IPS-15b (cell line): ENCODE measurements around the gene CATSPERZ.

ENCODE experiments used
- H3K27me3 ChIP-seq: one replicate; pipeline ENCODE4 v1.6.1; 2013; ENCODE audit warnings: low read length; ENCODE audit not compliant: control insufficient read depth, insufficient read depth
- H3K36me3 ChIP-seq: one replicate; pipeline ENCODE4 v1.6.1; 2013; ENCODE audit warnings: low read length; ENCODE audit not compliant: control insufficient read depth, insufficient read depth
- H3K4me1 ChIP-seq: one replicate; pipeline ENCODE4 v1.6.1; 2013; ENCODE audit warnings: mild to moderate bottlenecking, low read length; ENCODE audit not compliant: control insufficient read depth, insufficient read depth
- H3K4me3 ChIP-seq: one replicate; pipeline ENCODE4 v1.5.1; 2013; ENCODE audit warnings: low read depth, low read length
- H3K9ac ChIP-seq: one replicate; pipeline ENCODE4 v1.6.1; 2013; ENCODE audit warnings: low read depth, mild to moderate bottlenecking, low read length
- H3K9me3 ChIP-seq: one replicate; pipeline ENCODE4 v1.6.1; 2013; ENCODE audit warnings: mild to moderate bottlenecking, low read length; ENCODE audit not compliant: control insufficient read depth, insufficient read depth

CATSPERZ gene

DNA sequence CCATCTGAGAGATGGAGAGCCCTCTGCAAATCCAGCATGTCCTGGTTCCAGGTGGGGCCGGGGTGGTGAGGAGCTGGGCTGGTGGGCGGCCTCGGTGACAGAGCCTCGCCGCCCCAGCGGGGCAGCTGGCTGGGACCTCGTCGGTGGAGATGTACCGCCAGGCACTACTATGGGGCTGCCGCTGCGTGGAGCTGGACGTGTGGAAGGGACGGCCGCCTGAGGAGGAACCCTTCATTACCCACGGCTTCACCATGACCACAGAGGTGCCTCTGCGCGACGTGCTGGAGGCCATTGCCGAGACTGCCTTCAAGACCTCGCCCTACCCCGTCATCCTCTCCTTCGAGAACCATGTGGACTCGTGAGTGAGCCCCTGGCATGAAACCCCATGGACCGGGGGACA, 41.8 kb upstream of the CATSPERZ start:
- H3K4me3 ChIP-seq = no peak overlapping the region
- H3K4me1 ChIP-seq = peaks cover 1% of the 10 kb centered on the region
- no peaks in the 10 kb centered on the region for H3K27me3 ChIP-seq
- no peak overlapping the region for H3K9ac ChIP-seq
- no peaks in the 10 kb centered on the region for H3K9me3 ChIP-seq
- peaks cover 76% of the 10 kb centered on the region for H3K36me3 ChIP-seq

DNA sequence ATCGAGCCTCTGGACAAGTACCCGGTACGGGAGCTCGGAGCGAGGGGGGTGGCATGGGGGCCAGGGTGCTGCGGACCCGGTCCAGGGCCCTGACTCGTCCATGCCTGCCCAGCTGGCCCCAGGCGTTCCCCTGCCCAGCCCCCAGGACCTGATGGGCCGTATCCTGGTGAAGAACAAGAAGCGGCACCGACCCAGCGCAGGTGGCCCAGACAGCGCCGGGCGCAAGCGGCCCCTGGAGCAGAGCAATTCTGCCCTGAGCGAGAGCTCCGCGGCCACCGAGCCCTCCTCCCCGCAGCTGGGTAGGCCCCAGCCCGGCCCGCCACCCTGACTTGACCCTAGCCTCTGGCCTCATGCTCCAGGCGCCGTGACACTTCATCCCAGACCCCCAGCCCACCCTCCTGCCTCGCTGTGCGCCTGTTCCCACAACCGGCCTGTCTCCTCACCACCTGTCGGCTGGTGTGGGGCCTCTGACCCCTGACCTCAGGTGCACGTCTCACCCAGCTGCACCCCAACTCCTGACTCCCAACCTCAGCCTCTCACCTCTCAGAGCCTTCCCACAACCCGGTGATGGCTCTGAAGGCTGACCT, 41.1 kb upstream of the CATSPERZ start:
- H3K36me3 ChIP-seq = peaks cover 82% of the 10 kb centered on the region
- no peak overlapping the region for H3K9ac ChIP-seq
- no peaks in the 10 kb centered on the region for H3K27me3 ChIP-seq
- H3K4me1 ChIP-seq = no peaks in the 10 kb centered on the region
- no peaks in the 10 kb centered on the region for H3K9me3 ChIP-seq
- H3K4me3 ChIP-seq = no peak overlapping the region

DNA sequence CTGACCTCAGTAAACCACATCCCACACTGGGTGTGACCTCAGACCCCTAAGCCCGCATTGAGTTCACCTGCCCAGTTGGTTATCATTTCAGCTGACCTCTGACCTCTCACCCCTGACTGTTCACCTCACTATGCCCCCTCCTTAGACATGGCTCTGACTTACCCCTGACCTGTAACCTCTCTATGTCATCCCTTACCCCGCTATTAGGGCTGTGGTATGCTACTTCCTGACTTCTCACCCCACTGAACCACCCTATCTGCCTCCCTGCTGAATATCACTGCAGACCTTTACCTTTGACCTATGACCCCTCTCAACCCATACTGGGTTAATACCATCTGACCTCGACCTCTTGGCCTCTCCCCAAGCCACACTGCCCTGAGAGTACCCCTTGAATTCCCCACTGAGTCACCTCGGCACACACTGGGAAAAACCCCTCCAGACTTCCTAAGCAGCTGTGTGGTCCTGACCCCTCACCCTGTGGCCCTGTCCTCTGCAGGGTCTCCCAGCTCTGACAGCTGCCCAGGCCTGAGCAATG, 40.6 kb upstream of the CATSPERZ start:
- H3K4me1 ChIP-seq = no peaks in the 10 kb centered on the region
- no peak overlapping the region for H3K4me3 ChIP-seq
- no peaks in the 10 kb centered on the region for H3K9me3 ChIP-seq
- H3K9ac ChIP-seq = no peak overlapping the region
- H3K36me3 ChIP-seq = peaks cover 82% of the 10 kb centered on the region
- H3K27me3 ChIP-seq = no peaks in the 10 kb centered on the region

DNA sequence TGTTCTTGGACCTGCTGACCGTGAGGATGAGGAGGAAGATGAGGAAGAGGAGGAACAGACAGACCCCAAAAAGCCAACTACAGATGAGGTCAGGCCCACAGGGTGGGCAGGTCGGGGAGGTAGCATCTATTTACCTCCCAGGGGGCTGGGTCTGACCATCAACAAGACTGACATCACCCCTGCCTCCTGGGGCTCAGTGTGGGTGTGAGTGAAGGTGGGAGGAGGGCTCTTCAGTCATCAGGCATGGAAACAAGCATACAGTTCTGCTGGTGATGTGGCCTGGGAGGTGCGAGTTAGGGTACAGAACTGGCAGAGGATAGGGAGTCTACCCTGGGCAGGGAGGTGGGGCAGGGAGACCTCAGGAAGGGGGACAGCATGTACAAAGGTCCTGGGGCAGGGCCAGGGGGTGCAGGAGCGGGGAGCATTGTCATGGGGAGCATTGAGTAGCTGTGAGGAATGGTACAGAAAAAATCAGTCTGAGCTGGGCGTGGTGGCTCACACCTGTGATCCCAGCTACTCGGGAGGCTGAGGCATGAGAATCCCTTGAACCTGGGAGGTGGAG, 39.9 kb upstream of the CATSPERZ start:
- no peaks in the 10 kb centered on the region for H3K9me3 ChIP-seq
- no peaks in the 10 kb centered on the region for H3K27me3 ChIP-seq
- no peaks in the 10 kb centered on the region for H3K4me1 ChIP-seq
- peaks cover 77% of the 10 kb centered on the region for H3K36me3 ChIP-seq
- no peak overlapping the region for H3K4me3 ChIP-seq
- H3K9ac ChIP-seq = no peak overlapping the region

DNA sequence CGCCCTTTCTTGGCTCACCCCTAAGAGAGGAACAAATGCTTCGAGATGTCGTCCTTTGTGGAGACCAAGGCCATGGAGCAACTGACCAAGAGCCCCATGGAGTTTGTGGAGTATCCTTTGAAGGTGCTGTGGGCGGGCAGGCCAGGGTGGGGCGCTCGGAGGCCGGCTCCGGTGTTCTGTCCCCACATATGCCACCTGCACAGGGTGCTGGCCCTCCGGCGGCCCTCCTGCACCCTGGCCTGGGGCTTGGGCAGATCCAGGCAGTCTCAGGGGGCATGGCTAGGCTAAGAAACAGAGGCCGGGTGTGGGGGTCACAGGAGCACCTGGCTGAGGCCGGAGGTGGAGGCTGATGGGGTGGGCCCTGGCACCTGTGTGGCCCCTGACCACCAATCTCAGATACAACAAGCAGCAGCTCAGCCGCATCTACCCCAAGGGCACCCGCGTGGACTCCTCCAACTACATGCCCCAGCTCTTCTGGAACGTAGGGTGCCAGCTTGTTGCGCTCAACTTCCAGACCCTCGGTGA, 38.5 kb upstream of the CATSPERZ start:
- Histone ChIP-seq H3K4me1 (no peaks in the 10 kb centered on the region), H3K9me3 (no peaks in the 10 kb centered on the region), H3K36me3 (peaks cover 77% of the 10 kb centered on the region), H3K27me3 (no peaks in the 10 kb centered on the region), H3K9ac (no peak overlapping the region), H3K4me3 (no peak overlapping the region)

DNA sequence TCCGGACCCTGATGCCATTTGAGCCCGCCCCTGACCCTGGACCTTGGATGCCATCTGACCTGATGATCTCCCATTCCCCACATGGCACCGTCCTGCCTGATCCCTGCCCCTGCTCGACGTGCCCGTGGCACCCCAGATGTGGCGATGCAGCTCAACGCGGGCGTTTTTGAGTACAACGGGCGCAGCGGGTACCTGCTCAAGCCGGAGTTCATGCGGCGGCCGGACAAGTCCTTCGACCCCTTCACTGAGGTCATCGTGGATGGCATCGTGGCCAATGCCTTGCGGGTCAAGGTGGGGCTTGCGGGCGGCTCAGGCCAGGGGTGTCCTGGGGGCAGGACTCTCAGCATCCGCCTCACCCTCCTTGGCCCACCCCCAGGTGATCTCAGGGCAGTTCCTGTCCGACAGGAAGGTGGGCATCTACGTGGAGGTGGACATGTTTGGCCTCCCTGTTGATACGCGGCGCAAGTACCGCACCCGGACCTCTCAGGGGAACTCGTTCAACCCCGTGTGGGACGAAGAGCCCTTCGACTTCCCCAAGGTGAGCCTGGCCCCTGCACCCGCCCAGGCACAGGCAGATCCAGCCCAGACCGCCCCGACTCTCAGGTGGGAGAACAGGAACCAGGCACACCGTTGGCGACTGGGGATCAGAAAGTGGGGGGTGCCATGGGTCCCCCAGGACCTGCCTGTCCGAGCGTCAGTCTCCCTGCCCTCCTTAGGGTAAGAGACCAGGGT, 37.7 kb upstream of the CATSPERZ start:
- H3K4me3 ChIP-seq = no peak overlapping the region
- no peaks in the 10 kb centered on the region for H3K27me3 ChIP-seq
- H3K9me3 ChIP-seq = no peaks in the 10 kb centered on the region
- no peaks in the 10 kb centered on the region for H3K4me1 ChIP-seq
- no peak overlapping the region for H3K9ac ChIP-seq
- peaks cover 82% of the 10 kb centered on the region for H3K36me3 ChIP-seq

DNA sequence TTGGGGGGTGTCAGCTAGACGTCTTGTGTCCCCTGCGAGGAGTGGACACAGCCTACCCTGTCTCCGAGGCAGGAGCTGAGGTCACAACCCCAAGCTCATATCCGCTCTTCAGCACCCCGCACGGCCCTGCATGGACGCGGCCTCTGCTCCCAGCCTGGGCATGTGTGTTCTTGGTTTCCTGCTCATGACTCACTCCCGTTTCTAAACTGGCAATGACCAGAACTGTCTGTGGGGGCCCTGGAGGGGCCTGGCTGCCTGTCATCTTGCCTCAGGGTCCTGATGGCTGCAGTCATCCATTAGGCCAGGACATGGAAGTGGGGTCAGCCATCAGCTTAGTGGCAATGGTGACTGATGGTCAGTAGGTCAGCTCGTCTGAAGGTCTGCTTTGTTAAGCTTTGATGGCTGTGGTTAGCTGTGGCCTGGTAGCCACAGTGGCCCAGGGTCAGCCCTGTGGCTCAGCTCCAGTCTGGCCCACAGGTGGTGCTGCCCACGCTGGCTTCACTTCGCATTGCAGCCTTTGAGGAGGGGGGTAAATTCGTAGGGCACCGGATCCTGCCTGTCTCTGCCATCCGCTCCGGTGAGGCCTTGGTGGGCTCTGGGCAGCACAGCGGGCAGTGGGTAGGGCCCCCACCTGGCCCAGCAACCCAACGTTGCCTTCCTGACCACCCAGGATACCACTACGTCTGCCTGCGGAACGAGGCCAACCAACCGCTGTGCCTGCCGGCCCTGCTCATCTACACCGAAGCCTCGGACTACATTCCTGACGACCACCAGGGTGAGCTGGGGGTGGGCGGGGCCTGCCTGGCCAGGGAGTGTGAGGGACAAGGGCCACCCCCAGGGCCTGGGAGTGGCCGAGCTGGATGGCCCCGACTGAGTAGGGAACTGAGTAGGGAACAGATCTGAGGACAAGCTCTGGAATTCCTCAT, 36.9 kb upstream of the CATSPERZ start:
- no peaks in the 10 kb centered on the region for H3K27me3 ChIP-seq
- peaks cover 77% of the 10 kb centered on the region for H3K36me3 ChIP-seq
- H3K4me3 ChIP-seq = no peak overlapping the region
- no peak overlapping the region for H3K9ac ChIP-seq
- no peaks in the 10 kb centered on the region for H3K9me3 ChIP-seq
- no peaks in the 10 kb centered on the region for H3K4me1 ChIP-seq

DNA sequence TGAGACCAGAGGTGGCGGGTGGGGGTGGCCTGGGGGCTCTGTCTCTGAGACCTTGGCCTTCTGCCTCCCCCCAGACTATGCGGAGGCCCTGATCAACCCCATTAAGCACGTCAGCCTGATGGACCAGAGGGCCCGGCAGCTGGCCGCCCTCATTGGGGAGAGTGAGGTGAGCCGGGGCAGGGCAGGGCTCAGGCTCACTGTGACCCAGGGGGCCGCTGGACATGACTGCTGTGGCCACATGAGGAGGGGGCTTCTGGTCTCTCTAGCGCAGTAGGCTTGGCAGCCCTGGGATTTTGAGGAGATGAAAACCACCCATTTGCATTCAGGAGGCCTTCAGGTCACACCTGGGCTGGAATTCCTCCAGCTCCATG, 36.2 kb upstream of the CATSPERZ start:
- H3K27me3 ChIP-seq = no peaks in the 10 kb centered on the region
- H3K4me3 ChIP-seq = no peak overlapping the region
- no peaks in the 10 kb centered on the region for H3K9me3 ChIP-seq
- H3K9ac ChIP-seq = no peak overlapping the region
- H3K4me1 ChIP-seq = no peaks in the 10 kb centered on the region
- peaks cover 71% of the 10 kb centered on the region for H3K36me3 ChIP-seq

DNA sequence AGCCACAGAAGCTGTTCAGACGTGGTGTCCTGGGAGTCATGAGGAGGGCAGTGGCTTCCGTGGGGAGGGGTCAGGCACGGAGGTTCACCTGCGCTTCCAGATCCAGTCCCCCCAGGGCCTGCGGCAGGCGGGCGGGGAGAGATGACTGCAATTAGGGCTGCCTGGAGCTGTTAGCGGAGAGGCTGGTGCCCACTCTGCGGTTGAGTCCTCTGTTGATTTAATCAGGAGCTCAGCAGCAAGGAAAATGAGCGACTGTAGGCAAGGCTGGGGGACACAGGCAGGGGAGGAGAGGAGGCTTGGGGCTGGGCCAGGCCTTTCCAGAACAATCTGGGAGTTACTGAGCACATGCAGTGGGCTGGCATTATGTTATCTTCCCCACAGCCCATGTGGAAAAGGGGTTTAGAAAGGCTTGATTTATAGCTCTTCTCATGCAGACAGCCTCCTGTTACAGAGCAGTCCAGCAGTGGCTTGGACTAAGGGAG, 35.7 kb upstream of the CATSPERZ start:
- H3K9ac ChIP-seq = no peak overlapping the region
- no peak overlapping the region for H3K4me3 ChIP-seq
- no peaks in the 10 kb centered on the region for H3K9me3 ChIP-seq
- no peaks in the 10 kb centered on the region for H3K4me1 ChIP-seq
- H3K27me3 ChIP-seq = no peaks in the 10 kb centered on the region
- peaks cover 66% of the 10 kb centered on the region for H3K36me3 ChIP-seq

DNA sequence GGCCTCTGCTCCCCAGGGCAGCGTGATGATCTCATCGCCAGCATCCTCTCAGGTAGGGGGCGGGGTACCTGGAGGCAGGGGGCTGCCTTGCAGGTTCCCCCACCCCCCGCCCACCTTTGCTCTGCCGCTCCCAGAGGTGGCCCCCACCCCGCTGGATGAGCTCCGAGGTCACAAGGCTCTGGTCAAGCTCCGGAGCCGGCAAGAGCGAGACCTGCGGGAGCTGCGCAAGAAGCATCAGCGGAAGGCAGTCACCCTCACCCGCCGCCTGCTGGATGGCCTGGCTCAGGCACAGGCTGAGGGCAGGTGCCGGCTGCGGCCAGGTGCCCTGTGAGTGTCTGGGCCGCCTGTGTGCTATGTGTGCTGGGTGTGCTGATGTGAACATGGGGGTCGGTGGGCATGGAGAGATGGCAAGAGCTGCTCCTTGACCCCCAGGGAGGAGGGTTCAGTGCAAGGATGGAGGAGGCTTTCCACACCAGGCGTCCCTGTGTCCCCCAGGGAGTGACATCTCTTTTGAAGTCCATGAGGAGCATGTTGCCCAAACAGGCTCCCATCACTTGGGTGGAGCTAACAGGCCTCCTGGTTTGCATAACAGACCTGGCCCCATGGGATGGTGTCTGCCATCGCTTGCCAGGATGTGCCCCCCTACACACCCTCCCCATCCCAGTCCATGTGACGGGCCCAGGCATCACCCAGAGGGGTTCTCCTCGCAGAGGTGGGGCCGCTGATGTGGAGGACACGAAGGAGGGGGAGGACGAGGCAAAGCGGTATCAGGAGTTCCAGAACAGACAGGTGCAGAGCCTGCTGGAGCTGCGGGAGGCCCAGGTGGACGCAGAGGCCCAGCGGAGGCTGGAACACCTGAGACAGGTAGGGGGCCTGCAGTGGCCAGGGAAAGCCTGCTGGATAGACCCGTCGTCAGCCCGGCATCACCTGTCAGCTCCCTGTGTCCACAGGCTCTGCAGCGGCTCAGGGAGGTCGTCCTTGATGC, 34.7 kb upstream of the CATSPERZ start:
- Histone ChIP-seq H3K27me3 (no peaks in the 10 kb centered on the region), H3K4me1 (no peaks in the 10 kb centered on the region), H3K36me3 (peaks cover 56% of the 10 kb centered on the region), H3K9ac (no peak overlapping the region), H3K9me3 (no peaks in the 10 kb centered on the region), H3K4me3 (no peak overlapping the region)
